CD4-positive, alpha-beta T cell treated with Interleukin-2 at 100 ng/mL for 4 hours (primary cell): ENCODE data around the gene BLZF1.
A peak's percentile ranks its signal among the peaks of the same experiment; 100 is the strongest.
"Not testable (repeated sequence)": the region's sequence is repeated elsewhere in the genome, so short reads cannot be mapped to it uniquely, and the experiment has no call there.

Experiments used
- DNase-seq: peaks from one replicate; pipeline ENCODE4 v3.0.0-alpha.2; 2020; ENCODE audit warnings: low spot score

BLZF1 gene

GRCh38 chr1:169360415-169360814 is 7.6 kb upstream of the BLZF1 start:
- no peak for DNase-seq

- no peak for DNase-seq
Observed at GRCh38 chr1:169361281-169361680, 6.7 kb upstream of the BLZF1 start.

GRCh38 chr1:169363046-169363730 is 4.8 kb upstream of the BLZF1 start:
- peak; percentile 46 for DNase-seq

GRCh38 chr1:169364948-169365347 is 3.0 kb upstream of the BLZF1 start:
- peak; percentile 10 for DNase-seq

- DNase-seq: no peak
Observed at GRCh38 chr1:169367096-169367685, 804 bp upstream of the BLZF1 start.

GRCh38 chr1:169368406-169368769 is 393 bp downstream of the BLZF1 start:
- peak; percentile 15 for DNase-seq

- peak; percentile 19 for DNase-seq
Observed at GRCh38 chr1:169371404-169371803, 3.4 kb downstream of the BLZF1 start.

- no peak for DNase-seq
Observed at GRCh38 chr1:169381162-169381561, 13.2 kb downstream of the BLZF1 start.

- DNase-seq: no peak
Observed at GRCh38 chr1:169383449-169383848, 15.5 kb downstream of the BLZF1 start.

GRCh38 chr1:169387399-169387798 is 19.4 kb downstream of the BLZF1 start:
- DNase-seq: no peak

- DNase-seq: no peak
Observed at GRCh38 chr1:169390303-169390702, 22.3 kb downstream of the BLZF1 start.

- no peak for DNase-seq
Observed at GRCh38 chr1:169392406-169392805, 24.4 kb downstream of the BLZF1 start.

GRCh38 chr1:169395955-169396354 is 28.0 kb downstream of the BLZF1 start:
- no peak for DNase-seq

- DNase-seq: not testable (repeated sequence)
Observed at GRCh38 chr1:169402578-169402977, 34.6 kb downstream of the BLZF1 start.

GRCh38 chr1:169408340-169408739 is 40.3 kb downstream of the BLZF1 start:
- not testable (repeated sequence) for DNase-seq

GRCh38 chr1:169414952-169415351 is 47.0 kb downstream of the BLZF1 start:
- DNase-seq: no peak

GRCh38 chr1:169421309-169421708 is 53.3 kb downstream of the BLZF1 start:
- no peak for DNase-seq

GRCh38 chr1:169426174-169426705 is 58.2 kb downstream of the BLZF1 start:
- DNase-seq: no peak

GRCh38 chr1:169427081-169427641 is 59.2 kb downstream of the BLZF1 start, which contains the start of gene CCDC181:
TSS of gene CCDC181 (minus strand) at chr1:169427474. CDS start at chr1:169424927, 2,547 bp downstream.
- peak; percentile 39 for DNase-seq
